Measurements from ENCODE around the gene OGFOD3.

The OGFOD3 gene

GRCh38 chr17:82441691-82442487 lies 23.5 kb upstream of the OGFOD3 start:
- DNase-seq (ENCODE audit: low spot score), result no peak
- in situ Hi-C loops (cut with MboI; ENCODE audit: low sequenced_read_pairs, unreplicated experiment), result no loop called here
- TF ChIP-seq CTCF (IDR thresholded peaks at IDR 0.05; ENCODE audit: borderline replicate concordance, control extremely low read depth, extremely low read depth, insufficient read depth, missing control alignments), result no peak

GRCh38 chr17:82440991-82441627 lies 22.7 kb upstream of the OGFOD3 start:
- TF ChIP-seq CTCF (IDR thresholded peaks at IDR 0.05; ENCODE audit: borderline replicate concordance, control extremely low read depth, extremely low read depth, insufficient read depth, missing control alignments), result no peak
- in situ Hi-C loops (cut with MboI; ENCODE audit: low sequenced_read_pairs, unreplicated experiment), result no loop called here
- DNase-seq (ENCODE audit: low spot score), result no peak

- TF ChIP-seq CTCF (IDR thresholded peaks at IDR 0.05; ENCODE audit: borderline replicate concordance, control extremely low read depth, extremely low read depth, insufficient read depth, missing control alignments), result no peak
- peak; percentile 55 for DNase-seq (ENCODE audit: low spot score)
- in situ Hi-C loops (cut with MboI; ENCODE audit: low sequenced_read_pairs, unreplicated experiment), result no loop called here
These were observed 22.1 kb upstream of the OGFOD3 start for GRCh38 chr17:82440469-82440981.

- no peak for TF ChIP-seq CTCF (IDR thresholded peaks at IDR 0.05; ENCODE audit: borderline replicate concordance, control extremely low read depth, extremely low read depth, insufficient read depth, missing control alignments)
- in situ Hi-C loops (cut with MboI; ENCODE audit: low sequenced_read_pairs, unreplicated experiment), result no loop called here
These were observed 21.5 kb upstream of the OGFOD3 start for GRCh38 chr17:82439829-82440365.

GRCh38 chr17:82439194-82439828 lies 20.9 kb upstream of the OGFOD3 start:
- in situ Hi-C loops (cut with MboI; ENCODE audit: low sequenced_read_pairs, unreplicated experiment), result no loop called here
- TF ChIP-seq CTCF (IDR thresholded peaks at IDR 0.05; ENCODE audit: borderline replicate concordance, control extremely low read depth, extremely low read depth, insufficient read depth, missing control alignments), result no peak
- no peak for DNase-seq (ENCODE audit: low spot score)

More at GRCh38 chr17:82439829-82440365, 21.5 kb upstream of the OGFOD3 start:
- DNase-seq (ENCODE audit: low spot score), result no peak
